ENCODE data around the gene FBLN2. TPM values are rescaled to one million over a fixed set of nuclear protein-coding genes. Genes with fewer than 3 reads are reported as not detected.

FBLN2 gene
- total and polyA plus RNA-seq, 5 donors = 124 to 323 (median 257) TPM

GRCh38 chr3:13543253-13543652, 5.7 kb upstream of the FBLN2 start:
- H3K27me3 ChIP-seq (ENCODE audit: control insufficient read depth, insufficient read depth) = no peaks in the 10 kb centered on the region
- ATAC-seq (peak; percentile 68 to 74), DNase-seq (peak; percentile 90 to 94 (median 92))
- no peaks in the 10 kb centered on the region for H3K9me3 ChIP-seq (ENCODE audit: control insufficient read depth, low read length)
- 49% methylated on average over 5 of the region's 5 CpGs for WGBS
- intact Hi-C loops (cut with DNase I) = no loop called here
- peak overlapping the region; percentile 69 for H3K27ac ChIP-seq (ENCODE audit: low read length)
- no peak overlapping the region for H3K4me3 ChIP-seq (ENCODE audit: low read length)
- peaks cover 12% of the 10 kb centered on the region for H3K4me1 ChIP-seq (ENCODE audit: control insufficient read depth, insufficient read depth, low read length)

DNA sequence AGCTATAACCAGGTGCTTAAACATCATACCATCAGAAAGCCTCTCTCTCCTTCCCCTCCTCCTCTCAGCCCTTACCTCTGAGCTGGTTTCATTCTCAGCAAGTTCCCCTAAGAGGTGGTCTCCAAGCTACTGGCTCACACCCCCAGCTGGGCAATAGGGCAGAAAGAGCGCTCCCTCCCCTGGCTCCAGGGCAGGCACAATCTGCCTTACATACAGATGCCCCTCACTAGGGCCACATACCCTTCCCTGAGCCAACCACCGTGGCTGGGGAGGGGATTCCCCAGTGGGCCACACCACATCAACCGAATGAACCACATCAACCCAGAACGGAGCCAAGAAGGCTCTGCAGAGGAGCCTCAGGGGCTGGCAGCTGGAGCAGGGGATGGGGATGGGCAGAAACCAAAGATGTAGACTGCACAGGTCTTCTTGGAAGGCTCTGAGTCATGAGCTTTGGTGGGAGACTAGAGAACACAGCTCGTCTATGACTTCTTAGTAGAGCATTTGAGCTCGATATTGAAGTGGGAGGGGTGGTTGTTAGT, 4.6 kb upstream of the FBLN2 start:
- DNase-seq (peak in 1 of 3 donors; percentile 64), ATAC-seq (peak in 1 of 2 donors; percentile 23)
- Histone ChIP-seq H3K4me1 (ENCODE audit: control insufficient read depth, insufficient read depth, low read length) (peaks cover 12% of the 10 kb centered on the region), H3K27ac (ENCODE audit: low read length) (peak overlapping the region; percentile 33), H3K9me3 (ENCODE audit: control insufficient read depth, low read length) (no peaks in the 10 kb centered on the region), H3K4me3 (ENCODE audit: low read length) (no peak overlapping the region), H3K27me3 (ENCODE audit: control insufficient read depth, insufficient read depth) (no peaks in the 10 kb centered on the region)
- intact Hi-C loops (cut with DNase I) = no loop called here
- 51% methylated on average over 6 of the region's 6 CpGs for WGBS

GRCh38 chr3:13544951-13545651, 3.8 kb upstream of the FBLN2 start:
- Histone ChIP-seq H3K4me1 (ENCODE audit: control insufficient read depth, insufficient read depth, low read length) (peaks cover 7% of the 10 kb centered on the region), H3K9me3 (ENCODE audit: control insufficient read depth, low read length) (no peaks in the 10 kb centered on the region), H3K4me3 (ENCODE audit: low read length) (no peak overlapping the region), H3K27me3 (ENCODE audit: control insufficient read depth, insufficient read depth) (no peaks in the 10 kb centered on the region), H3K27ac (ENCODE audit: low read length) (peak overlapping the region; percentile 26)
- DNase-seq (no peak), ATAC-seq (no peak)
- intact Hi-C loops (cut with DNase I) = no loop called here
- 64% methylated on average over 9 of the region's 9 CpGs for WGBS

DNA sequence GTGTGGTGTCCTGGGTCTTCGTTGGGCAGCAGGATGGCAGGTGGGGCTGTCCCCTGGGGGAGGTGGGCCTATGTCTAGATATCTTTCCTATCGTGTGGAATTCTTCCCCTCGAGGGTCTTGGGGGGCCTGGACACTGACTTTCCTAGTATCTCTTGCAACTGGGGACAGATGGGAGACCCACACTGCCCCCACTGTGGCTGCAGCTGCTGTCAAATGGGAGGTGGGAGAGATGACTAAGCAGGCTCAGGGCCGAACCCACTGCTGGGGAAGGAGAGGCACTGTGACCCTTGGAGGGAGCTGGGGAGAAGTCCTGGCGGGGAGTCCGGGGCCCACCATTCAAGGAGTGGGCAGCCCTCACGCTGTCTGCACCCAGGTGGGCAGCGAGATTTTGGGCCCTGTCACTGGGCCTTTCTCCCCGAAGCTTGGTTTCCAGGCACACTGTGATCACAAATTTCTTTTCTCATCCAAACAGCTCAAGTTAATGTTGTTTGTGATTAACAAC, 2.9 kb upstream of the FBLN2 start:
- ATAC-seq (no peak), DNase-seq (no peak)
- Histone ChIP-seq H3K4me3 (ENCODE audit: low read length) (no peak overlapping the region), H3K9me3 (ENCODE audit: control insufficient read depth, low read length) (no peaks in the 10 kb centered on the region), H3K4me1 (ENCODE audit: control insufficient read depth, insufficient read depth, low read length) (peaks cover 7% of the 10 kb centered on the region), H3K27ac (ENCODE audit: low read length) (peak overlapping the region; percentile 26), H3K27me3 (ENCODE audit: control insufficient read depth, insufficient read depth) (no peaks in the 10 kb centered on the region)
- 70% methylated on average over 9 of the region's 9 CpGs for WGBS
- intact Hi-C loops (cut with DNase I) = no loop called here

DNA sequence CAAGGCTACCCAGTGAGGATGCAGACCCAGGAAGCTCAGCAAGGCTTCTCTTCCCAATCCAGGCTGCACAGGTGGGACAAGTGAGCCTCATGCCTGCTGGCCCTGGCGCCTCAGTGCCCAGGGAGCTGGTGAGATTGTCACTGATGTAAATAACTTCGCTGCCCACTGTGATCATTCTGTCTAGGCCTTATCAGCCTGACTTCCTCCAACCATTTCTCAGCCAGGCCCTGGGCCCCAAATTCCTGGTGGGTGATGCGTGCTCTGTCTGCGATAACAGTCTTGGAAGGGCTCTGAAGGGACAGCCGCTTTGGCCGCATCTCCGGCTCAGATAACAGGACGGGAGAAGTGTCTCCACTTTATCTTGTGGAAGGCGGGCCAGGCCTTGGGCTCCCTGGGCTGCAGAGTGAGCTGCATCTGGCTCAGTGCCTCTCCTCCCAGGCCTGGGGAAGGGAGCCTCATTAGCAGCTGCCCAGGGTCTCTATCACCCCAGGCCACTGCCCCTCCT, 2.2 kb upstream of the FBLN2 start:
- peaks cover 7% of the 10 kb centered on the region for H3K4me1 ChIP-seq (ENCODE audit: control insufficient read depth, insufficient read depth, low read length)
- 19% methylated on average over 9 of the region's 9 CpGs for WGBS
- intact Hi-C loops (cut with DNase I) = no loop called here
- H3K27me3 ChIP-seq (ENCODE audit: control insufficient read depth, insufficient read depth) = no peaks in the 10 kb centered on the region
- H3K4me3 ChIP-seq (ENCODE audit: low read length) = no peak overlapping the region
- H3K9me3 ChIP-seq (ENCODE audit: control insufficient read depth, low read length) = no peaks in the 10 kb centered on the region
- ATAC-seq (peak; percentile 59 to 63), DNase-seq (peak; percentile 83 to 94 (median 93))
- H3K27ac ChIP-seq (ENCODE audit: low read length) = peak overlapping the region; percentile 31

- peak in 2 of 3 donors; percentile 67 to 75 for DNase-seq
- H3K4me1 ChIP-seq (ENCODE audit: control insufficient read depth, insufficient read depth, low read length) = peaks cover 7% of the 10 kb centered on the region
- peak in 1 of 2 donors; percentile 8 for ATAC-seq
- no peak overlapping the region for H3K4me3 ChIP-seq (ENCODE audit: low read length)
- 73% methylated on average over 10 of the region's 10 CpGs for WGBS
- H3K9me3 ChIP-seq (ENCODE audit: control insufficient read depth, low read length) = no peaks in the 10 kb centered on the region
- H3K27ac ChIP-seq (ENCODE audit: low read length) = peak overlapping the region; percentile 20
- intact Hi-C loops (cut with DNase I) = no loop called here
- H3K27me3 ChIP-seq (ENCODE audit: control insufficient read depth, insufficient read depth) = no peaks in the 10 kb centered on the region
Observed at GRCh38 chr3:13547591-13548371, 1.1 kb upstream of the FBLN2 start.

GRCh38 chr3:13549623-13550422, 898 bp downstream of the FBLN2 start:
- intact Hi-C loops (cut with DNase I) = loop anchor here in 1 of 4 donors (5.0 kb wide), 1 partner anchor 43 kb away; no protein-coding TSS in a partner anchor
- H3K4me1 ChIP-seq (ENCODE audit: control insufficient read depth, insufficient read depth, low read length) = peaks cover 7% of the 10 kb centered on the region
- H3K4me3 ChIP-seq (ENCODE audit: low read length) = peak overlapping the region; percentile 57
- WGBS = 38% methylated on average over 18 of the region's 18 CpGs
- ATAC-seq (peak in 1 of 2 donors; percentile 1), DNase-seq (peak in 1 of 3 donors; percentile 79)
- no peaks in the 10 kb centered on the region for H3K27me3 ChIP-seq (ENCODE audit: control insufficient read depth, insufficient read depth)
- peak overlapping the region; percentile 21 for H3K27ac ChIP-seq (ENCODE audit: low read length)
- H3K9me3 ChIP-seq (ENCODE audit: control insufficient read depth, low read length) = no peaks in the 10 kb centered on the region

- 42% methylated on average over 2 of the region's 2 CpGs for WGBS
- H3K27ac ChIP-seq (ENCODE audit: low read length) = peak overlapping the region; percentile 5
- H3K4me3 ChIP-seq (ENCODE audit: low read length) = peak overlapping the region; percentile 57
- ATAC-seq = no peak
- DNase-seq = peak in 1 of 3 donors; percentile 44
- intact Hi-C loops (cut with DNase I) = loop anchor here in 1 of 4 donors (5.0 kb wide), 1 partner anchor 43 kb away; no protein-coding TSS in a partner anchor
- no peaks in the 10 kb centered on the region for H3K27me3 ChIP-seq (ENCODE audit: control insufficient read depth, insufficient read depth)
- H3K4me1 ChIP-seq (ENCODE audit: control insufficient read depth, insufficient read depth, low read length) = peaks cover 7% of the 10 kb centered on the region
- H3K9me3 ChIP-seq (ENCODE audit: control insufficient read depth, low read length) = no peaks in the 10 kb centered on the region
Observed at GRCh38 chr3:13550423-13550690, 1.4 kb downstream of the FBLN2 start.

DNA sequence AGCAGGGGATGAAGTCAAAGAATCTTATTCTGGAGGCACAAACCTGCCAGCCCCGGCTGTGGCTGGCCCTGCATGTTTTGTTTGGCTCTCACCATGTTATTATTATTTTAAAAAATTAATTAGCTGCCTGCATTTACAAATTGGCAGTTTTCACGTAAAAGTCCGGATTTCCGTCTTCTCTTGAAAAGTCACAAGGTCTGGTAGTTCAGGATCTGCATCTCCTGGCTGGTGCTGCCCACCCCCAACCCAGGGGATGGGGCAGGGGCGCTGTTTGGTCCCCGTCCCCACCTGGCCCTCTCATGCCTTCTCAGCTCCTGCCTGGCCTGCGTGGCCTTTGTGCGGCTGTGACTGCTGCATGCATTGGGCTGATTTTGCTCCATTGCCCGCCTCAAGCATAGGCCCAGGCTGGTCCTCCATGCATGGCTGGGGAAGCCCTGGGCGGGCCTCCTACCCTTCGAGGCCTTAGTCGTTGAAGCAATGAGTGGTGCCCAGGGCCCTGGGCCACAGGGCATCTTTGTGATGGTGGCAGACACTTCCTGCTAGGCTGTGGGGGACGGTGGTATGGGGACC, 2.0 kb downstream of the FBLN2 start:
- 51% methylated on average over 13 of the region's 13 CpGs for WGBS
- Histone ChIP-seq H3K27ac (ENCODE audit: low read length) (no peak overlapping the region), H3K27me3 (ENCODE audit: control insufficient read depth, insufficient read depth) (no peaks in the 10 kb centered on the region), H3K4me3 (ENCODE audit: low read length) (peak overlapping the region; percentile 57), H3K9me3 (ENCODE audit: control insufficient read depth, low read length) (no peaks in the 10 kb centered on the region), H3K4me1 (ENCODE audit: control insufficient read depth, insufficient read depth, low read length) (peaks cover 6% of the 10 kb centered on the region)
- peak in 1 of 3 donors; percentile 57 for DNase-seq
- intact Hi-C loops (cut with DNase I) = loop anchor here in 1 of 4 donors (5.0 kb wide), 1 partner anchor 44 kb away; no protein-coding TSS in a partner anchor
- no peak for ATAC-seq

Data from right cardiac atrium (tissue), 5 donors.